ENCODE results near the gene PKD2L1. TPM values are rescaled to one million over a fixed set of nuclear protein-coding genes. Genes with fewer than 3 reads are reported as not detected.
A peak's percentile ranks its signal among the peaks of the same experiment; 100 is the strongest.

Gene PKD2L1
- total RNA-seq, 1 experiment from 2014 or later, result not detected

GRCh38 chr10:100364175-100364574 is 34.1 kb upstream of the PKD2L1 start:
- intact Hi-C loops (cut with micrococcal nuclease; ENCODE audit: unreplicated experiment), result no loop called here

More at GRCh38 chr10:100364175-100364574, 34.1 kb upstream of the PKD2L1 start:
- BruUV-seq (replicated peaks), result TSS peak; percentile 69
- ChIA-PET CTCF (interaction anchor here (0.7 kb wide), 1 partner anchor 487 kb away, joined by 3 read pairs; no protein-coding TSS in a partner anchor), POLR2A (interaction anchor here (1.4 to 3.2 kb wide), 2 partner anchors 10 to 12 kb away, joined by 8 to 13 read pairs; no protein-coding TSS in a partner anchor)
- ATAC-seq, result no peak
- TF ChIP-seq TCF7L2 (IDR thresholded peaks at IDR 0.05; ENCODE audit: low read depth, low read length) (no peak), REST (IDR thresholded peaks at IDR 0.05; ENCODE audit: insufficient read depth in 1 of 2, low read depth in 2 of 2, low read length in 1 of 2) (no peak), POLR2AphosphoS5 (IDR thresholded peaks at IDR 0.05; ENCODE audit: low read depth, low read length) (no peak), SIN3A (IDR thresholded peaks at IDR 0.05; ENCODE audit: borderline replicate concordance, insufficient read depth, low read depth, low read length) (no peak), CTCF (IDR thresholded peaks at IDR 0.05) (no peak)
- H3K4me1 ChIP-seq (ENCODE audit: control insufficient read depth, insufficient read depth, low read length), result peaks cover 65% of the 10 kb centered on the region
- H3K27ac ChIP-seq (ENCODE audit: low read length), result peak overlapping the region; percentile 88
- H3K36me3 ChIP-seq (ENCODE audit: control insufficient read depth, insufficient read depth, low read length), result peaks cover 15% of the 10 kb centered on the region
- H3K27me3 ChIP-seq (ENCODE audit: control insufficient read depth, insufficient read depth, low read length), result no peaks in the 10 kb centered on the region
- H3K4me3 ChIP-seq (ENCODE audit: low read depth in 2 of 2, low read length in 2 of 2), result no peak overlapping the region
- no peaks in the 10 kb centered on the region for H3K9me3 ChIP-seq (ENCODE audit: control insufficient read depth, insufficient read depth, low read depth, low read length)
- in situ Hi-C loops (cut with HindIII; ENCODE audit: low pct_unique_long_range_greater_than_20kb, low sequenced_read_pairs), result no loop called here
- DNase-seq (ENCODE audit: low read depth, low spot score), result no peak

All from Panc1 (cell line).